ENCODE data around the gene RXRA.

DNA sequence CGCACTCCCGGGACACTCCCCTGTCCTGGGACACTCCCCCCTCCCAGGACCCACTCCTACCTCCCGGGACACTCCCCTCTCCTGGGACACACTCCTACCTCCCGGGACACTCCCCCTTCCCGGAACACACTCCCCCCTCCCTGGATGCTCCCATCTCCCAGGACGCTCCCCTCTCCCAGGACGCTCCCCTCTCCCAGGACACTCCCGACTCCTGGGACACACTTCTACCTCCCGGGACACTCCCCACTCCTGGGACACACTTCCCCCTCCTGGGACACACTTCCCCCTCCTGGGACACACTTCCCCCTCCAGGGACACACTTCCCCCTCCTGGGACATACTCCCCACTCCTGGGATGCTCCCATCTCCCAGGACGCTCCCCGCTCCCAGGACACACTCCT, 95.6 kb downstream of the RXRA start:
- TF ChIP-seq, protein P1, sequence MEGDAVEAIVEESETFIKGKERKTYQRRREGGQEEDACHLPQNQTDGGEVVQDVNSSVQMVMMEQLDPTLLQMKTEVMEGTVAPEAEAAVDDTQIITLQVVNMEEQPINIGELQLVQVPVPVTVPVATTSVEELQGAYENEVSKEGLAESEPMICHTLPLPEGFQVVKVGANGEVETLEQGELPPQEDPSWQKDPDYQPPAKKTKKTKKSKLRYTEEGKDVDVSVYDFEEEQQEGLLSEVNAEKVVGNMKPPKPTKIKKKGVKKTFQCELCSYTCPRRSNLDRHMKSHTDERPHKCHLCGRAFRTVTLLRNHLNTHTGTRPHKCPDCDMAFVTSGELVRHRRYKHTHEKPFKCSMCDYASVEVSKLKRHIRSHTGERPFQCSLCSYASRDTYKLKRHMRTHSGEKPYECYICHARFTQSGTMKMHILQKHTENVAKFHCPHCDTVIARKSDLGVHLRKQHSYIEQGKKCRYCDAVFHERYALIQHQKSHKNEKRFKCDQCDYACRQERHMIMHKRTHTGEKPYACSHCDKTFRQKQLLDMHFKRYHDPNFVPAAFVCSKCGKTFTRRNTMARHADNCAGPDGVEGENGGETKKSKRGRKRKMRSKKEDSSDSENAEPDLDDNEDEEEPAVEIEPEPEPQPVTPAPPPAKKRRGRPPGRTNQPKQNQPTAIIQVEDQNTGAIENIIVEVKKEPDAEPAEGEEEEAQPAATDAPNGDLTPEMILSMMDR (IDR thresholded peaks at IDR 0.05; ENCODE audit: insufficient read depth, low read depth, low read length) = no peak
- no peak for TF ChIP-seq EZH2 (IDR thresholded peaks at IDR 0.05; ENCODE audit: insufficient read depth, low read length)

All from astrocyte (in vitro differentiated cells and primary cell).